Breast epithelium (tissue), 3 donors: ENCODE data around the gene PDCD10.

Source experiments
- CTCF ChIP-seq, 3 donors: fragments of 450-650 bp; IDR thresholded peaks; one replicate each; pipeline ENCODE4 v1.5.1; 2016 to 2017; ENCODE audit warnings: antibody characterized with exemption in 3 of 3, mild to moderate bottlenecking in 3 of 3, moderate library complexity in 3 of 3
- POLR2A ChIP-seq: fragments of 450-650 bp; IDR thresholded peaks from one replicate; pipeline ENCODE4 v1.6.1; 2016; ENCODE audit warnings: antibody characterized with exemption, mild to moderate bottlenecking, moderate library complexity
- POLR2AphosphoS5 ChIP-seq, 3 donors: sonication (generic); formaldehyde crosslinking; IDR thresholded peaks; one replicate each; pipeline ENCODE4 v1.6.1; 2017; ENCODE audit warnings: antibody characterized with exemption in 3 of 3

GRCh38 chr3:167709690-167710089, 25.0 kb downstream of the PDCD10 start:
- TF ChIP-seq CTCF (IDR thresholded peaks at IDR 0.05) (no peak), POLR2AphosphoS5 (IDR thresholded peaks at IDR 0.05) (no peak), POLR2A (no peak)
